ENCODE measurements around the gene COA8. TPM values are rescaled to one million over a fixed set of nuclear protein-coding genes. Genes with fewer than 3 reads are reported as not detected.

The COA8 gene
- total and polyA plus RNA-seq, 7 experiments from 2014 or later: 13.6 to 51.3 (median 25.5) TPM

DNA sequence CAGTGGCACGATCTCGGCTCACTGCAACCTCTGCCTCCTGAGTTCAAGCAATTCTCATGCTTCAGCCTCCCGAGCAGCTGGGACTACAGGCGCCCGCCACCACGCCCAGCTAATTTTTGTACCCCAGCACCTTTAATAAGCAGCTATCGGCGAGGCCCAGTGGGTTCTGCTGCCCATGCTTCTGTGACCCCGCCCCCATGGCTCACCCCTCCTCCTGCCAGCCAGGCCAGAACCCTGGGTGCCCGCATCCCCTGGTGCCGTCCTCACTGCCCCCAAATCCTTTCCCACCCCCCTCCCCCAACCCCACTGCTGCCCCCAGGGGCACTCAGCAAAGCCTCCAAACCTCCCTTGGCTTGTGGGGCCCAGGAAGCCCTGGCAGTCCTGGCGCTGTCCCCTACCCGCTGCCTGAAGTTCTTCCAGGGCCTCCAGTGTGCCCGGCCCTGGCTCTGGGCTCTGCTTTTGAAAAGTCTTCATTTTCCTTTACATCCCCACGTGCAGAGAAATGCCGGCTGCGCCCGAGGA, 14.8 kb upstream of the COA8 start:
- H3K4me3 Mint-ChIP-seq: no peak overlapping the region
- no peak for ATAC-seq

DNA sequence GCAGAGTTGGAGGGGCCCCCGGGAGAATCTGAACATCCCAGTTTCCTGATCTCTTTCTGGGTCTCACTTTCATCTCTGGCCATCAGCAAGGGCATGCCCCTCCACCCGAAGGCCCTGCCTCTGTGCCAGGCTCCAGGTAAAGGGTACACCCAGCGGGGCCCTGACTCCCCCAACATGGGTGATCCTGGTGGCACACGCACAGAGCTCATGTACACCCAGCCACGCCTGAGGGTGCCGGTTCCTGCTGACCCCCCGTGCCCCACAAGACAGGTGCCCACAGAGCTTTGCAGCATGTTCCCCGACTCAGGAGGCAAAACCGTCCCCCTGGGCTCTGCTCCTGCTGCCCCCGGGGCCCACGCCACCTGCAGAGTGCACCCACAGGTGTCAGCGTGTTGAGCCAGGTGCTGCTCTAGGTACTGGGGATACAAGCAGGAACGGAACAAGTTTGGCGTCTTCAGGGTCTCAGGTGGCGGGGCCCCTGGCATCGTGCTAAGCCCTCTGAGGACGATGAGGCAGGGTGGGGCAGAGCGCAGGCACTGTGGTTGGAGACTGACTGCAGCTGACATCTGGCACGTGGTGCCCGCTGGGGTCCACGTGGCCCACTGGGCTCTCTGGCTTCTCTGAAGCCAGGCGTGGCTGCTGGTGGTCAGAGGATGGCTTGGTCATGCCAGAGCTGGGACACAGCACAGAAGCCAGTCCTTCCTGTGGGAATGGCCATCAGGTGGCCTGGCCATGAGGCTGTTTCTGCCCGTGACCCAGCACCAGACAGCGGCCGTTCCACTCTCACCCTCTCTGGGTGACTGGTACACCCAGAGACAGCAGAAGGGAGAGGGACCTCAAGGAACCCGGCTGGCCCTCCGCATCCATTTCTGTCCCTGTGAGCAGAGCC, 14.1 kb upstream of the COA8 start:
- no peak overlapping the region for H3K4me3 ChIP-seq (ENCODE audit: low read length)
- Mint-ChIP-seq H3K27me3 (no peaks in the 10 kb centered on the region), H3K27ac (no peak overlapping the region), H3K4me3 (no peak overlapping the region), H3K9me3 (no peaks in the 10 kb centered on the region), H3K36me3 (peaks cover 0 to 4% (median 0%) of the 10 kb centered on the region in 5 donors), H3K4me1 (peaks cover 0 to 5% (median 0%) of the 10 kb centered on the region in 7 donors)
- intact Hi-C loops (cut with micrococcal nuclease): no loop called here
- H3K36me3 ChIP-seq (ENCODE audit: control insufficient read depth in 2 of 3, insufficient read depth in 3 of 3, low read length in 3 of 3): peaks cover 0 to 8% (median 0%) of the 10 kb centered on the region in 3 experiments
- POLR2A ChIA-PET: no interaction called here
- H3K27ac ChIP-seq (ENCODE audit: low read depth, low read length): no peak overlapping the region
- ATAC-seq (no peak), DNase-seq (no peak)
- no peaks in the 10 kb centered on the region for H3K9me3 ChIP-seq (ENCODE audit: control insufficient read depth in 2 of 3, low read length in 3 of 3)
- no peaks in the 10 kb centered on the region for H3K27me3 ChIP-seq (ENCODE audit: control insufficient read depth in 2 of 2, insufficient read depth in 2 of 2, low read length in 2 of 2)
- CTCF ChIA-PET: no interaction called here
- no peaks in the 10 kb centered on the region for H3K4me1 ChIP-seq (ENCODE audit: control insufficient read depth in 2 of 2, insufficient read depth in 2 of 2, low read length in 2 of 2)

More for the DNA sequence above, 14.8 kb upstream of the COA8 start:
- H3K27ac ChIP-seq (ENCODE audit: low read depth, low read length): no peak overlapping the region
- Mint-ChIP-seq H3K27ac (no peak overlapping the region), H3K9me3 (no peaks in the 10 kb centered on the region), H3K36me3 (peaks cover 0 to 4% (median 0%) of the 10 kb centered on the region in 5 donors), H3K4me1 (peaks cover 0 to 4% (median 0%) of the 10 kb centered on the region in 7 donors), H3K27me3 (no peaks in the 10 kb centered on the region)
- ChIA-PET POLR2A (no interaction called here), CTCF (interaction anchor here (0.6 to 2.5 kb wide), 3 partner anchors 18 to 410 kb away, joined by 3 to 12 read pairs (median 5); partner anchors contain the start of gene TRMT61A)
- intact Hi-C loops (cut with micrococcal nuclease): no loop called here
- H3K4me3 ChIP-seq (ENCODE audit: low read length): no peak overlapping the region
- DNase-seq: no peak
- H3K36me3 ChIP-seq (ENCODE audit: control insufficient read depth in 2 of 3, insufficient read depth in 3 of 3, low read length in 3 of 3): peaks cover 0 to 7% (median 0%) of the 10 kb centered on the region in 3 experiments
- no peaks in the 10 kb centered on the region for H3K27me3 ChIP-seq (ENCODE audit: control insufficient read depth in 2 of 2, insufficient read depth in 2 of 2, low read length in 2 of 2)
- no peaks in the 10 kb centered on the region for H3K9me3 ChIP-seq (ENCODE audit: control insufficient read depth in 2 of 3, low read length in 3 of 3)
- H3K4me1 ChIP-seq (ENCODE audit: control insufficient read depth in 2 of 2, insufficient read depth in 2 of 2, low read length in 2 of 2): no peaks in the 10 kb centered on the region

DNA sequence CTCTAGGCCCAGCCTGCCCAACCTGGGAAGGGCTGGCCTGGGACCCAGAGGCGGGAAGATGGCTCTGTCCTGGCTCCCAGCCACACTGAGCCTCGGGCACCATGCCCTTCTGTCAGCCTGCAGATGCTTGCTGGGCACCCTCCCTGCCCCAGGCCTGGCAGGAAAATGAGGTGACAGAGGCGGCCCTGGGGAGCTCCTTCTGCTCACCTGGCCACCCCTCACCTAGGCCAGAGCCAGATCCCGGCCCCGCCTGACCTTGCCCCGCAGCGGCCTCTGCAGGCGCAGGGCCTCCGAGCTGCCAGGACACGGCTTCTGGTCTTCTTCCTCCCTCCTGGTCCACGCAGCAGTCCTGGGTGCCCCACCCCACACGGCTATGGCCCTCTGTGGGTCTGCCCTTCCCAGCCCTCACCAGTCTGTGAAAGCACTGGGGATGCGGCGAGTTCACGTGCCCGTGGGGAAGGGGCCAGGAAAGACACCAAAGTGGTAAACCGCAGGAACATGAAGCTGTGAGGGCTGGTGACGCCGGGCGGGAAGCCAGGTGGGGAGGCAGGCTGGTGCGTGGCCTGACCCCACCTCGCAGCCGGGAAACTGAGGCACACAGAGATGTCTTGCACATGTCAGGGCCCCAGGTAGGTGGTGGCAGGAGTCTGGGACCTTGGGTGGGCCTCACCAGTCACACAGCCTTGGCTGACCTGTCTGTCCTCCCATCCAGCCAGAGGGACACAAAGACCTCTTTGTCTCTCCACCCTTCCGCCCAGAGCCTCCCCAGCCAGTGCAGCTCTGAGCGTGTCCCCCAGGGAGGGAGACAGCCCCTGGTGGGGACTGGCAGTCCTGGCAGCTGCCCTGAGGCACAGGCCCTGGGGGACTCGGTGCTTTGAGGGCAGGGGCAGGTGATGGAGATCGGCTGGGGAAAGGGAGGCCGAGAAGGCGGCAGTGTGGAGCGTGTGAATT, 13.1 kb upstream of the COA8 start:
- intact Hi-C loops (cut with micrococcal nuclease): no loop called here
- H3K27ac ChIP-seq (ENCODE audit: low read depth, low read length): no peak overlapping the region
- ChIA-PET CTCF (interaction anchor here (0.6 kb wide), 1 partner anchor 9 kb away, joined by 3 read pairs; no protein-coding TSS in a partner anchor), POLR2A (interaction anchor here (0.5 kb wide), 1 partner anchor 26 kb away, joined by 3 read pairs; no protein-coding TSS in a partner anchor)
- H3K4me3 Mint-ChIP-seq: no peak overlapping the region
- peaks cover 0 to 8% (median 0%) of the 10 kb centered on the region in 3 experiments for H3K36me3 ChIP-seq (ENCODE audit: control insufficient read depth in 2 of 3, insufficient read depth in 3 of 3, low read length in 3 of 3)
- H3K9me3 Mint-ChIP-seq: no peaks in the 10 kb centered on the region
- no peaks in the 10 kb centered on the region for H3K27me3 ChIP-seq (ENCODE audit: control insufficient read depth in 2 of 2, insufficient read depth in 2 of 2, low read length in 2 of 2)
- no peak overlapping the region for H3K27ac Mint-ChIP-seq
- peaks cover 0 to 4% (median 0%) of the 10 kb centered on the region in 5 donors for H3K36me3 Mint-ChIP-seq
- H3K9me3 ChIP-seq (ENCODE audit: control insufficient read depth in 2 of 3, low read length in 3 of 3): no peaks in the 10 kb centered on the region
- DNase-seq: no peak
- H3K27me3 Mint-ChIP-seq: no peaks in the 10 kb centered on the region
- no peak overlapping the region for H3K4me3 ChIP-seq (ENCODE audit: low read length)
- ATAC-seq: no peak
- H3K4me1 ChIP-seq (ENCODE audit: control insufficient read depth in 2 of 2, insufficient read depth in 2 of 2, low read length in 2 of 2): no peaks in the 10 kb centered on the region
- peaks cover 0 to 5% (median under 1%) of the 10 kb centered on the region in 7 donors for H3K4me1 Mint-ChIP-seq

DNA sequence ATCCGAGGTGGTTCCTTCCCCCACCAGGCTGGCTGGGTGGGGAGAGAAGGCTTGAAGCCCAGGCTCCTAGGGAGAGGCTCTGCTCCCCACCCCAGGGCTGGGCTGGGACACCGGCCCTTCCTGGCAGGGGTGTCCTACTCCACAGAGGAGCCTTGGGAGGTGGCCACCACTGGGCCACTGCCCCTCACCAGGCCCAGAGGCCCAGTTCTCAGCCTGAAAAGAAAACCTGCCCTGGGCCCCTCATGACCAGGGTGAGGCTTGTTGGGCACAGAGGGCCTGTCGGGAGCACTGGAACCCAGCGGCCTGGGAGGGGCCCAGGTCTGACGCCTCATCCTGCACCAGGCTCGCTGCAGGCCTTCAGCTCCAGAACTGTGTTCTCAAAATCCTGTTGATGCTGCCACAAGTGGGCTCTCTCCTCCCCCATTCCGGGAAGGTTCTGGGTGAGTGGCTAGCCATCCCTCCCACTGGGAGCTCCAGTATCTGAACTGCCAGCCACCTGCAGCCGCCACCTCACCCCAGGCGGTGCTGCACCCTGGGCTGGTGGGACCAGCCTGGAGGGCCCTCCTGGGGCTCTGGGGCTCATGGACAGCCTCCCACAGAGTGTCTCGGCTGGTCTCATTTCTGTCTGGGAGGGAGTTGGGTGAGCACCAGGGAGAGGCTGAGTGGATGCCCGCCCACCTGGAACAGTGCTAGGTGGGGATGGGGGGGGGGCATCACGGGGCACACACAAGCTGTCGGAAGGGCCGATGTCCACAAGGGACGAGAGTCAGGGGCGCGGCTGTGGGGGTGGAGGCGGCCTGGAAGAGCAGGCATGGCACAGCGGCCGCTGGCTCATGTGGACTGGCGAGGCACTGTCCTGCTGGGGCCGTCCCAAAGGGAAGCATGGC, 12.1 kb upstream of the COA8 start:
- no peak for ATAC-seq
- no peak for DNase-seq
- no peak overlapping the region for H3K27ac ChIP-seq (ENCODE audit: low read depth, low read length)
- H3K27me3 ChIP-seq (ENCODE audit: control insufficient read depth in 2 of 2, insufficient read depth in 2 of 2, low read length in 2 of 2): no peaks in the 10 kb centered on the region
- CTCF ChIA-PET: interaction anchor here (0.6 kb wide), 1 partner anchor 8 kb away, joined by 3 read pairs; no protein-coding TSS in a partner anchor
- no peaks in the 10 kb centered on the region for H3K9me3 ChIP-seq (ENCODE audit: control insufficient read depth in 2 of 3, low read length in 3 of 3)
- no peak overlapping the region for H3K4me3 ChIP-seq (ENCODE audit: low read length)
- H3K36me3 ChIP-seq (ENCODE audit: control insufficient read depth in 2 of 3, insufficient read depth in 3 of 3, low read length in 3 of 3): peaks cover 0 to 8% (median 0%) of the 10 kb centered on the region in 3 experiments
- Mint-ChIP-seq H3K36me3 (peaks cover 0 to 4% (median 0%) of the 10 kb centered on the region in 5 donors), H3K4me1 (peaks cover 0 to 15% (median 9%) of the 10 kb centered on the region in 7 donors), H3K4me3 (no peak overlapping the region), H3K27ac (no peak overlapping the region), H3K9me3 (no peaks in the 10 kb centered on the region), H3K27me3 (no peaks in the 10 kb centered on the region)
- intact Hi-C loops (cut with micrococcal nuclease): no loop called here
- POLR2A ChIA-PET: interaction anchor here (0.5 kb wide), 1 partner anchor 27 kb away, joined by 3 read pairs; no protein-coding TSS in a partner anchor
- H3K4me1 ChIP-seq (ENCODE audit: control insufficient read depth in 2 of 2, insufficient read depth in 2 of 2, low read length in 2 of 2): no peaks in the 10 kb centered on the region

DNA sequence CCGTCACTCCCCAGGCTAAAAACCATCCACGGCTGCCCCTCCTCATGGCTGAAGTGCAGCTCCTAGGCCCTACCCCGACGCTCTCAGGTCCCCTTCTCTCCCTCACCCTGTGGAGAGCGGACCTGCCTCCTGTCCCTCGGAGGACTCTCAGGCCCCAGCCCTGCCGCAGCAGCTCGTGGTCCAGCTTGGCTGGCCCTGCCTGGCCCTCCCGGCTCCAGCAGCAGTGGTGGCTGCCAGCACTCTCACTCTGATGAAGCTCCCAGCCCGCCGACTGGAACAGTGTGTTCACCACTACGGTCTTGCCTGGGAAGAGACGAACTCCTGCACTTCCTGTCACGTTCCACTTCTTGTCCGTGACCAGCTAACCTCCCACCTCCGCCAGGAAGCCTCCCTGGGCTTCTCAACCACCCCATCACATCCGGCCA, 11.4 kb upstream of the COA8 start:
- Mint-ChIP-seq H3K4me1 (peaks cover under 1 to 16% (median 9%) of the 10 kb centered on the region in 7 donors), H3K4me3 (no peak overlapping the region), H3K36me3 (peaks cover 0 to 4% (median 0%) of the 10 kb centered on the region in 5 donors), H3K27ac (no peak overlapping the region), H3K9me3 (no peaks in the 10 kb centered on the region), H3K27me3 (no peaks in the 10 kb centered on the region)
- DNase-seq: no peak
- H3K36me3 ChIP-seq (ENCODE audit: control insufficient read depth in 2 of 3, insufficient read depth in 3 of 3, low read length in 3 of 3): peaks cover 0 to 8% (median 0%) of the 10 kb centered on the region in 3 experiments
- ChIA-PET POLR2A (no interaction called here), CTCF (interaction anchor here (1.2 kb wide), 1 partner anchor 33 kb away, joined by 3 read pairs; no protein-coding TSS in a partner anchor)
- H3K27me3 ChIP-seq (ENCODE audit: control insufficient read depth in 2 of 2, insufficient read depth in 2 of 2, low read length in 2 of 2): no peaks in the 10 kb centered on the region
- no peaks in the 10 kb centered on the region for H3K9me3 ChIP-seq (ENCODE audit: control insufficient read depth in 2 of 3, low read length in 3 of 3)
- no peaks in the 10 kb centered on the region for H3K4me1 ChIP-seq (ENCODE audit: control insufficient read depth in 2 of 2, insufficient read depth in 2 of 2, low read length in 2 of 2)
- no peak for ATAC-seq
- no peak overlapping the region for H3K27ac ChIP-seq (ENCODE audit: low read depth, low read length)
- no peak overlapping the region for H3K4me3 ChIP-seq (ENCODE audit: low read length)
- intact Hi-C loops (cut with micrococcal nuclease): no loop called here
